Panc1 (cell line): ENCODE measurements around the gene RASD1. TPM values are rescaled to one million over a fixed set of nuclear protein-coding genes. Genes with fewer than 3 reads are reported as not detected.

Experiments
- ATAC-seq: fragments of 200-7000 bp; cut with Tn5 transposase; 2 replicates; pipeline ENCODE4 v1.9.1; 2020; ENCODE audit warnings: mild to moderate bottlenecking, moderate library complexity
- BruUV-seq: library from RNA; stranded (reverse); fragments of 400-500 nt; replicated peaks from 2 replicates; lab custom pipeline; 2021; lab: Mats Ljungman, UMichigan
- CTCF ChIA-PET: fragments of 300-600 bp; sonication (Branson Sonifier 250); formaldehyde crosslinking; loops from one replicate; lab custom pipeline; 2022; ENCODE audit warnings: antibody characterized with exemption; lab: Charles Lee
- POLR2A ChIA-PET: fragments of 300-600 bp; sonication (Branson Sonifier 250); formaldehyde crosslinking; loops from one replicate; lab custom pipeline; 2022; ENCODE audit warnings: antibody characterized with exemption; lab: Charles Lee
- DNase-seq: peaks from one replicate; pipeline ENCODE4 v3.0.0-alpha.2; 2010; ENCODE audit warnings: low read depth, low spot score
- H3K27ac ChIP-seq: 2 replicates; pipeline ENCODE4 v1.5.1; 2011; ENCODE audit warnings: mild to moderate bottlenecking, low read length, inconsistent platforms
- H3K27me3 ChIP-seq: fragments of 200-500 bp; sonication (Bioruptor generic); 2 replicates; pipeline ENCODE4 v1.6.0; 2014; ENCODE audit warnings: low read length, inconsistent platforms; ENCODE audit not compliant: control insufficient read depth, insufficient read depth
- H3K36me3 ChIP-seq: fragments of 200-500 bp; sonication (Bioruptor generic); 2 replicates; pipeline ENCODE4 v1.5.1; 2014; ENCODE audit warnings: inconsistent platforms, mild to moderate bottlenecking, low read length, moderate library complexity; ENCODE audit not compliant: control insufficient read depth, insufficient read depth
- H3K4me1 ChIP-seq: 2 replicates; pipeline ENCODE4 v1.5.1; 2011; ENCODE audit warnings: inconsistent platforms, mild to moderate bottlenecking, low read length, moderate library complexity; ENCODE audit not compliant: control insufficient read depth, insufficient read depth
- H3K4me3 ChIP-seq, 2 experiments: 2 replicates each; pipeline ENCODE4 v1.5.1; 2011 to 2012; ENCODE audit warnings: low read depth in 2 of 2, low read length in 2 of 2, mild to moderate bottlenecking in 2 of 2, inconsistent platforms in 1 of 2, moderate library complexity in 1 of 2
- H3K9me3 ChIP-seq: fragments of 200-500 bp; sonication (Bioruptor generic); 2 replicates; pipeline ENCODE4 v1.5.1; 2014; ENCODE audit warnings: low read depth, mild to moderate bottlenecking, inconsistent platforms, low read length, moderate library complexity; ENCODE audit not compliant: control insufficient read depth, insufficient read depth
- POLR2AphosphoS5 ChIP-seq: IDR thresholded peaks from 2 replicates; pipeline ENCODE4 v1.6.1; 2012; ENCODE audit warnings: mild to moderate bottlenecking, low read depth, low read length, moderate library complexity
- SIN3A ChIP-seq: IDR thresholded peaks from 2 replicates; pipeline ENCODE4 v1.6.1; 2012; ENCODE audit warnings: low read depth, mild to moderate bottlenecking, low read length, moderate library complexity, borderline replicate concordance; ENCODE audit not compliant: insufficient read depth
- TCF7L2 ChIP-seq: IDR thresholded peaks from 2 replicates; pipeline ENCODE4 v1.6.1; 2011; ENCODE audit warnings: mild to moderate bottlenecking, low read depth, low read length, inconsistent platforms
- in situ Hi-C: cut with HindIII; loops from 2 replicates; pipeline ENCODE4 v1.10.0; 2016; ENCODE audit warnings: low sequenced_read_pairs, low pct_unique_long_range_greater_than_20kb
- intact Hi-C: fragments of 100-400 bp; cut with micrococcal nuclease; formaldehyde crosslinking; loops from one replicate; pipeline ENCODE4 v1.10.0; 2022; ENCODE audit not compliant: unreplicated experiment
- total RNA-seq: library from RNA; stranded (reverse); gene quantifications from one replicate; pipeline ENCODE4 v1.2.1, GENCODE V29; 2021; ENCODE audit not compliant: unreplicated experiment
- TF ChIP-seq, protein P1 (sequence below): fragments of 450-650 bp; IDR thresholded peaks from 2 replicates; pipeline ENCODE4 v1.5.1; 2017; ENCODE audit warnings: mild to moderate bottlenecking
- TF ChIP-seq, protein P2 (sequence below), 2 experiments: IDR thresholded peaks; 2 replicates each; pipeline ENCODE4 v1.6.1; 2011 to 2012; ENCODE audit warnings: low read depth in 2 of 2, control low read depth in 1 of 2, low read length in 1 of 2, mild to moderate bottlenecking in 1 of 2, moderate library complexity in 1 of 2; ENCODE audit not compliant: insufficient read depth in 1 of 2

Gene RASD1
- total RNA-seq, 1 experiment from 2014 or later, result 1.7 TPM

GRCh38 chr17:17472333-17472920 is 23.8 kb downstream of the RASD1 start:
- no TSS peak for BruUV-seq
- Histone ChIP-seq H3K4me1 (no peaks in the 10 kb centered on the region), H3K36me3 (peaks cover 2% of the 10 kb centered on the region; the same call in 1 of the 2 replicates), H3K27ac (no peak overlapping the region), H3K27me3 (no peaks in the 10 kb centered on the region; the same call in 1 of the 2 replicates), H3K9me3 (no peaks in the 10 kb centered on the region), H3K4me3 (no peak overlapping the region)
- ChIA-PET CTCF (interaction anchor here (0.6 kb wide), 1 partner anchor 24 kb away, joined by 3 read pairs; the partner anchor contains the start of gene RASD1), POLR2A (interaction anchor here (0.7 kb wide), 1 partner anchor 25 kb away, joined by 6 read pairs; no protein-coding TSS in a partner anchor)
- TF ChIP-seq POLR2AphosphoS5 (no peak), TCF7L2 (no peak), SIN3A (no peak)
- TF ChIP-seq, protein P1, sequence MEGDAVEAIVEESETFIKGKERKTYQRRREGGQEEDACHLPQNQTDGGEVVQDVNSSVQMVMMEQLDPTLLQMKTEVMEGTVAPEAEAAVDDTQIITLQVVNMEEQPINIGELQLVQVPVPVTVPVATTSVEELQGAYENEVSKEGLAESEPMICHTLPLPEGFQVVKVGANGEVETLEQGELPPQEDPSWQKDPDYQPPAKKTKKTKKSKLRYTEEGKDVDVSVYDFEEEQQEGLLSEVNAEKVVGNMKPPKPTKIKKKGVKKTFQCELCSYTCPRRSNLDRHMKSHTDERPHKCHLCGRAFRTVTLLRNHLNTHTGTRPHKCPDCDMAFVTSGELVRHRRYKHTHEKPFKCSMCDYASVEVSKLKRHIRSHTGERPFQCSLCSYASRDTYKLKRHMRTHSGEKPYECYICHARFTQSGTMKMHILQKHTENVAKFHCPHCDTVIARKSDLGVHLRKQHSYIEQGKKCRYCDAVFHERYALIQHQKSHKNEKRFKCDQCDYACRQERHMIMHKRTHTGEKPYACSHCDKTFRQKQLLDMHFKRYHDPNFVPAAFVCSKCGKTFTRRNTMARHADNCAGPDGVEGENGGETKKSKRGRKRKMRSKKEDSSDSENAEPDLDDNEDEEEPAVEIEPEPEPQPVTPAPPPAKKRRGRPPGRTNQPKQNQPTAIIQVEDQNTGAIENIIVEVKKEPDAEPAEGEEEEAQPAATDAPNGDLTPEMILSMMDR, result no peak
- TF ChIP-seq, protein P2, sequence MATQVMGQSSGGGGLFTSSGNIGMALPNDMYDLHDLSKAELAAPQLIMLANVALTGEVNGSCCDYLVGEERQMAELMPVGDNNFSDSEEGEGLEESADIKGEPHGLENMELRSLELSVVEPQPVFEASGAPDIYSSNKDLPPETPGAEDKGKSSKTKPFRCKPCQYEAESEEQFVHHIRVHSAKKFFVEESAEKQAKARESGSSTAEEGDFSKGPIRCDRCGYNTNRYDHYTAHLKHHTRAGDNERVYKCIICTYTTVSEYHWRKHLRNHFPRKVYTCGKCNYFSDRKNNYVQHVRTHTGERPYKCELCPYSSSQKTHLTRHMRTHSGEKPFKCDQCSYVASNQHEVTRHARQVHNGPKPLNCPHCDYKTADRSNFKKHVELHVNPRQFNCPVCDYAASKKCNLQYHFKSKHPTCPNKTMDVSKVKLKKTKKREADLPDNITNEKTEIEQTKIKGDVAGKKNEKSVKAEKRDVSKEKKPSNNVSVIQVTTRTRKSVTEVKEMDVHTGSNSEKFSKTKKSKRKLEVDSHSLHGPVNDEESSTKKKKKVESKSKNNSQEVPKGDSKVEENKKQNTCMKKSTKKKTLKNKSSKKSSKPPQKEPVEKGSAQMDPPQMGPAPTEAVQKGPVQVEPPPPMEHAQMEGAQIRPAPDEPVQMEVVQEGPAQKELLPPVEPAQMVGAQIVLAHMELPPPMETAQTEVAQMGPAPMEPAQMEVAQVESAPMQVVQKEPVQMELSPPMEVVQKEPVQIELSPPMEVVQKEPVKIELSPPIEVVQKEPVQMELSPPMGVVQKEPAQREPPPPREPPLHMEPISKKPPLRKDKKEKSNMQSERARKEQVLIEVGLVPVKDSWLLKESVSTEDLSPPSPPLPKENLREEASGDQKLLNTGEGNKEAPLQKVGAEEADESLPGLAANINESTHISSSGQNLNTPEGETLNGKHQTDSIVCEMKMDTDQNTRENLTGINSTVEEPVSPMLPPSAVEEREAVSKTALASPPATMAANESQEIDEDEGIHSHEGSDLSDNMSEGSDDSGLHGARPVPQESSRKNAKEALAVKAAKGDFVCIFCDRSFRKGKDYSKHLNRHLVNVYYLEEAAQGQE (IDR thresholded peaks at IDR 0.05; ENCODE audit: insufficient read depth in 1 of 2, low read depth in 2 of 2, low read length in 1 of 2), result no peak
- in situ Hi-C loops, result no loop called here
- intact Hi-C loops, result no loop called here
- ATAC-seq (no peak), DNase-seq (no peak)

DNA sequence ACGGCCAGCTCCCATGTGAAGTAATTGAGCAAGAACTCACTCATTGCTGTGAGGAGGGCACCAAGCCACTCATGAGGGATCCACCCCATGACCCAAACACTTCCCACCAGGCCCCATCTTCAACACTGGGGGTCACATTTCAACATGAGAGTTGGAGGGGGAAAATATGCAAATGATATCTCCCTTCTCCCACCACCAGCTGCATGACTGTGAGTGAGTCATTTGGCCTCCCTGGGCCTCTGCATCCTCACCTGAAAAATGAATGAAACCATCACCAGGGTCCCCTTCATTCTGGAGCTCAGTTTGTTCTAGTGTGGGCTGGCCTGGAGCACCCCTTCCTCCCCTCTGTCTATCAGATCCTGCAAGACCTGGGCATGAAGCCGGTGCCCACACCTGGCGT is 26.2 kb downstream of the RASD1 start:
- TF ChIP-seq SIN3A (no peak), POLR2AphosphoS5 (no peak), TCF7L2 (no peak)
- TF ChIP-seq, protein P1, result no peak
- TF ChIP-seq, protein P2 (IDR thresholded peaks at IDR 0.05; ENCODE audit: insufficient read depth in 1 of 2, low read depth in 2 of 2, low read length in 1 of 2), result no peak
- H3K27ac ChIP-seq, result no peak overlapping the region
- no peak overlapping the region for H3K4me3 ChIP-seq
- in situ Hi-C loops, result no loop called here
- H3K27me3 ChIP-seq, result no peaks in the 10 kb centered on the region; the same call in 1 of the 2 replicates
- DNase-seq (no peak), ATAC-seq (no peak)
- H3K4me1 ChIP-seq, result no peaks in the 10 kb centered on the region
- no TSS peak for BruUV-seq
- intact Hi-C loops, result no loop called here
- H3K9me3 ChIP-seq, result no peaks in the 10 kb centered on the region
- no peaks in the 10 kb centered on the region for H3K36me3 ChIP-seq
- ChIA-PET CTCF (no interaction called here), POLR2A (no interaction called here)
